Astrocyte (in vitro differentiated cells and primary cell): ENCODE data around the gene LAMP1. TPM values are rescaled to one million over a fixed set of nuclear protein-coding genes. Genes with fewer than 3 reads are reported as not detected.

ENCODE experiments used
- DNase-seq: peaks from one replicate; pipeline ENCODE4 v3.0.0-alpha.2; 2010; ENCODE audit warnings: low read depth
- FAIRE-seq: peaks from 2 replicates; lab custom pipeline; 2011; peaks lifted over from hg19 to GRCh38; lab: Jason Lieb, UNC
- H2AFZ ChIP-seq: 2 replicates; pipeline ENCODE4 v1.6.0; 2012; ENCODE audit warnings: low read depth, low read length, inconsistent platforms
- H3K27ac ChIP-seq: 2 replicates; pipeline ENCODE4 v1.5.1; 2011; ENCODE audit warnings: low read depth, low read length, inconsistent platforms
- H3K27me3 ChIP-seq: 2 replicates; pipeline ENCODE4 v1.6.0; 2011; ENCODE audit warnings: low read length, inconsistent platforms; ENCODE audit not compliant: insufficient read depth
- H3K36me3 ChIP-seq: 2 replicates; pipeline ENCODE4 v1.5.1; 2011; ENCODE audit warnings: low read length, inconsistent platforms; ENCODE audit not compliant: insufficient read depth
- H3K4me1 ChIP-seq: 2 replicates; pipeline ENCODE4 v1.5.1; 2011; ENCODE audit warnings: low read length, inconsistent platforms; ENCODE audit not compliant: insufficient read depth
- H3K4me2 ChIP-seq: 2 replicates; pipeline ENCODE4 v1.6.0; 2012; ENCODE audit warnings: low read length, inconsistent platforms
- H3K4me3 ChIP-seq: 2 replicates; pipeline ENCODE4 v1.5.1; 2011; ENCODE audit warnings: low read depth, mild to moderate bottlenecking, low read length, inconsistent platforms; ENCODE audit not compliant: insufficient read depth
- H3K79me2 ChIP-seq: 2 replicates; pipeline ENCODE4 v1.6.0; 2012; ENCODE audit warnings: mild to moderate bottlenecking, low read length, inconsistent platforms; ENCODE audit not compliant: insufficient read depth
- H3K9ac ChIP-seq: 2 replicates; pipeline ENCODE4 v1.6.0; 2012; ENCODE audit warnings: mild to moderate bottlenecking, low read length, inconsistent platforms
- H3K9me3 ChIP-seq: 2 replicates; pipeline ENCODE4 v1.5.1; 2012; ENCODE audit warnings: low read depth, mild to moderate bottlenecking, low read length, inconsistent platforms; ENCODE audit not compliant: insufficient read depth
- H4K20me1 ChIP-seq: 2 replicates; pipeline ENCODE4 v1.6.0; 2012; ENCODE audit warnings: low read length, inconsistent platforms; ENCODE audit not compliant: insufficient read depth
- H3K27ac Mint-ChIP-seq: one replicate; pipeline ENCODE4 v1.8.0; 2021; ENCODE audit warnings: mild to moderate bottlenecking, mixed read lengths; ENCODE audit not compliant: unreplicated experiment
- H3K27me3 Mint-ChIP-seq: one replicate; pipeline ENCODE4 v1.8.0; 2021; ENCODE audit warnings: low read depth, mixed read lengths; ENCODE audit not compliant: unreplicated experiment
- H3K36me3 Mint-ChIP-seq: one replicate; pipeline ENCODE4 v1.8.0; 2021; ENCODE audit warnings: low read depth, mixed read lengths; ENCODE audit not compliant: unreplicated experiment
- H3K4me1 Mint-ChIP-seq: one replicate; pipeline ENCODE4 v1.8.0; 2021; ENCODE audit warnings: low read depth, mixed read lengths; ENCODE audit not compliant: unreplicated experiment
- H3K4me3 Mint-ChIP-seq: one replicate; pipeline ENCODE4 v1.8.0; 2021; ENCODE audit warnings: mild to moderate bottlenecking, moderate library complexity, mixed read lengths; ENCODE audit not compliant: unreplicated experiment
- H3K9me3 Mint-ChIP-seq: one replicate; pipeline ENCODE4 v1.8.0; 2021; ENCODE audit warnings: mild to moderate bottlenecking, mixed read lengths; ENCODE audit not compliant: unreplicated experiment
- EZH2 ChIP-seq: IDR thresholded peaks from 2 replicates; pipeline ENCODE4 v1.6.1; 2012; ENCODE audit warnings: mild to moderate bottlenecking, low read length, inconsistent platforms; ENCODE audit not compliant: insufficient read depth
- total RNA-seq: library from RNA; stranded (reverse); gene quantifications from 2 replicates; pipeline ENCODE4 v1.2.1, GENCODE V29; 2021
- TF ChIP-seq, protein P1 (sequence below): IDR thresholded peaks from 2 replicates; pipeline ENCODE4 v1.5.1; 2011; ENCODE audit warnings: low read depth, mild to moderate bottlenecking, inconsistent platforms, low read length, moderate library complexity; ENCODE audit not compliant: insufficient read depth

LAMP1 gene
- total RNA-seq, 1 donor from 2014 or later: 313 TPM

DNA sequence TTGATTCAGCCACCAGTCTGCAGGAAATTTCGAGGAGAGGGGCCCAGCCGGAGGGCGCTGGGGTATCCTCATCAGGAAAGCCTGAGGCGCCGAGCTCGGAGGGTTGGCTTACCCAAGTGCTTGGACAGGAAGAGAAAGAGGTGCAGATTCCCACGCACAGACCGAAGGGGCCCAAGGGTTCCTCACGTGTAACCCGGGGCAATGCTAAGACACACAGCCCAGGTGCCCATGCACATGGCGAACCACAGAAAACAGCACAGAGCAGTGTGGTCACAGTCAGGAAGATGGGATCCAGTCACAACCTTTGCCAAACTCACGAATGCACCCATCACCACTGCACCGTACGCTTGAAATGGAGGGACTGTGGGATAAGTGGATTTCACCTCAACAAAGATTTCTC, 36.0 kb downstream of the LAMP1 start:
- no peak for TF ChIP-seq EZH2
- TF ChIP-seq, protein P1, sequence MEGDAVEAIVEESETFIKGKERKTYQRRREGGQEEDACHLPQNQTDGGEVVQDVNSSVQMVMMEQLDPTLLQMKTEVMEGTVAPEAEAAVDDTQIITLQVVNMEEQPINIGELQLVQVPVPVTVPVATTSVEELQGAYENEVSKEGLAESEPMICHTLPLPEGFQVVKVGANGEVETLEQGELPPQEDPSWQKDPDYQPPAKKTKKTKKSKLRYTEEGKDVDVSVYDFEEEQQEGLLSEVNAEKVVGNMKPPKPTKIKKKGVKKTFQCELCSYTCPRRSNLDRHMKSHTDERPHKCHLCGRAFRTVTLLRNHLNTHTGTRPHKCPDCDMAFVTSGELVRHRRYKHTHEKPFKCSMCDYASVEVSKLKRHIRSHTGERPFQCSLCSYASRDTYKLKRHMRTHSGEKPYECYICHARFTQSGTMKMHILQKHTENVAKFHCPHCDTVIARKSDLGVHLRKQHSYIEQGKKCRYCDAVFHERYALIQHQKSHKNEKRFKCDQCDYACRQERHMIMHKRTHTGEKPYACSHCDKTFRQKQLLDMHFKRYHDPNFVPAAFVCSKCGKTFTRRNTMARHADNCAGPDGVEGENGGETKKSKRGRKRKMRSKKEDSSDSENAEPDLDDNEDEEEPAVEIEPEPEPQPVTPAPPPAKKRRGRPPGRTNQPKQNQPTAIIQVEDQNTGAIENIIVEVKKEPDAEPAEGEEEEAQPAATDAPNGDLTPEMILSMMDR: no peak
- Mint-ChIP-seq H3K36me3 (no peaks in the 10 kb centered on the region), H3K4me3 (no peak overlapping the region), H3K27me3 (peaks cover 25% of the 10 kb centered on the region), H3K9me3 (no peaks in the 10 kb centered on the region), H3K27ac (no peak overlapping the region), H3K4me1 (no peaks in the 10 kb centered on the region)
- Histone ChIP-seq H3K36me3 (no peaks in the 10 kb centered on the region), H3K4me2 (no peak overlapping the region), H3K4me1 (no peaks in the 10 kb centered on the region), H3K4me3 (no peak overlapping the region), H4K20me1 (no peaks in the 10 kb centered on the region), H3K27ac (no peak overlapping the region), H3K9me3 (no peaks in the 10 kb centered on the region), H3K9ac (no peak overlapping the region), H3K79me2 (no peaks in the 10 kb centered on the region), H3K27me3 (no peaks in the 10 kb centered on the region), H2AFZ (no peak overlapping the region)
- no peak for DNase-seq
- FAIRE-seq: no peak

DNA sequence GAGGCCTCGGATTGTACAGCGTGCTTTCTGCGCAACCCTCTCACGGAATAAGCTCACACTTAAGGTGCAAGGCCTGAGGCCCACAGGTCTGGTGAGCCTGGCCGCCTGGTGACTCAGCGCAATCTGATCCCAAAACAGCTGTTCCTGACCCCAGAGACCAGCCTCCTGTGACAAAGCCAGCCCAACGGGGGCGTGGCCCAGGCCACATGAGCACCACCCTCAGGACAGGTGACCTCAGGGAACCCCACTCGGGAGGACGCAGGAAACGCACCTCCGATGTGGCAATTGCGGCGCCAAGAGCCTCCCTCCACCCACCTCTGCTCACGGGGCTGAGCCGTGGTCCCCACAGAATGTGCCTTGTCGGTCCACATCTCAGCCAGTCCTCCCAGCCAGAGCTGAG, 40.5 kb downstream of the LAMP1 start:
- TF ChIP-seq EZH2: no peak
- TF ChIP-seq, protein P1: no peak
- peaks cover 18% of the 10 kb centered on the region for H3K27me3 Mint-ChIP-seq
- no peaks in the 10 kb centered on the region for H3K9me3 ChIP-seq
- FAIRE-seq: no peak
- H3K27ac ChIP-seq: no peak overlapping the region
- no peaks in the 10 kb centered on the region for H3K4me1 ChIP-seq
- H3K4me1 Mint-ChIP-seq: no peaks in the 10 kb centered on the region
- no peaks in the 10 kb centered on the region for H3K36me3 Mint-ChIP-seq
- H2AFZ ChIP-seq: no peak overlapping the region
- no peak for DNase-seq
- no peak overlapping the region for H3K4me2 ChIP-seq
- no peak overlapping the region for H3K4me3 Mint-ChIP-seq
- H3K27me3 ChIP-seq: peaks cover under 1% of the 10 kb centered on the region
- no peaks in the 10 kb centered on the region for H4K20me1 ChIP-seq
- H3K9ac ChIP-seq: no peak overlapping the region
- H3K9me3 Mint-ChIP-seq: no peaks in the 10 kb centered on the region
- no peak overlapping the region for H3K4me3 ChIP-seq
- no peaks in the 10 kb centered on the region for H3K36me3 ChIP-seq
- no peak overlapping the region for H3K27ac Mint-ChIP-seq
- H3K79me2 ChIP-seq: no peaks in the 10 kb centered on the region

DNA sequence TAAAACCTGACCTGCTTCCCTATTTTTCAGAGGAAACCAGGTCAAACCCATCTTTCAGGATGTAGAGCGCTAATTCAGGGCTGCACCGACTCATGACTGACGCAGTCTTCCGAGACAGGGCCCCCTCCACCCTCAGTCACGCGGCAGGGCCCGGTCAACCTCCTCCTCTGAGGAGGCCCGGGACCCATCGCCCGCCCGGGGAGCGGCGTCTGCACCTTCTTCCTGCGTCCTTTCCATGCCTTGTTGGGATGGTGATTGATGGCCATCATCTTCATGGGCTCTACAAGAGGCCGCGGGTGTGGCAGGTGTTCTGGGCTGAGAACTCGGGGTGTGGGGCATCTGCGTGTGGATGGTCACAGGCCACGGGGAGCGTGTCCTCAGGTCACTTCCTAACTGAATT, 40.9 kb downstream of the LAMP1 start:
- H3K27me3 Mint-ChIP-seq: peaks cover 22% of the 10 kb centered on the region
- Histone ChIP-seq H3K36me3 (no peaks in the 10 kb centered on the region), H3K27me3 (peaks cover 2% of the 10 kb centered on the region)

More for the DNA sequence above, 40.9 kb downstream of the LAMP1 start:
- H3K4me1 Mint-ChIP-seq: no peaks in the 10 kb centered on the region
- H3K9me3 ChIP-seq: no peaks in the 10 kb centered on the region
- H2AFZ ChIP-seq: no peak overlapping the region
- no peak overlapping the region for H3K4me2 ChIP-seq
- TF ChIP-seq, protein P1: no peak
- no peak for TF ChIP-seq EZH2
- DNase-seq: no peak
- FAIRE-seq: no peak
- H3K36me3 Mint-ChIP-seq: no peaks in the 10 kb centered on the region
- H3K9me3 Mint-ChIP-seq: no peaks in the 10 kb centered on the region
- no peak overlapping the region for H3K9ac ChIP-seq
- no peak overlapping the region for H3K27ac ChIP-seq
- H3K4me1 ChIP-seq: no peaks in the 10 kb centered on the region
- no peak overlapping the region for H3K27ac Mint-ChIP-seq
- no peak overlapping the region for H3K4me3 ChIP-seq
- H3K79me2 ChIP-seq: no peaks in the 10 kb centered on the region
- no peak overlapping the region for H3K4me3 Mint-ChIP-seq
- no peaks in the 10 kb centered on the region for H4K20me1 ChIP-seq
